ENCODE data around the gene TECTA.

GRCh38 chr11:121081321-121081720 lies 19.7 kb upstream of the TECTA start:
- no peak for TF ChIP-seq EZH2 (IDR thresholded peaks at IDR 0.05; ENCODE audit: borderline replicate concordance, low read depth, low read length, severe bottlenecking)
- TF ChIP-seq, protein P1, sequence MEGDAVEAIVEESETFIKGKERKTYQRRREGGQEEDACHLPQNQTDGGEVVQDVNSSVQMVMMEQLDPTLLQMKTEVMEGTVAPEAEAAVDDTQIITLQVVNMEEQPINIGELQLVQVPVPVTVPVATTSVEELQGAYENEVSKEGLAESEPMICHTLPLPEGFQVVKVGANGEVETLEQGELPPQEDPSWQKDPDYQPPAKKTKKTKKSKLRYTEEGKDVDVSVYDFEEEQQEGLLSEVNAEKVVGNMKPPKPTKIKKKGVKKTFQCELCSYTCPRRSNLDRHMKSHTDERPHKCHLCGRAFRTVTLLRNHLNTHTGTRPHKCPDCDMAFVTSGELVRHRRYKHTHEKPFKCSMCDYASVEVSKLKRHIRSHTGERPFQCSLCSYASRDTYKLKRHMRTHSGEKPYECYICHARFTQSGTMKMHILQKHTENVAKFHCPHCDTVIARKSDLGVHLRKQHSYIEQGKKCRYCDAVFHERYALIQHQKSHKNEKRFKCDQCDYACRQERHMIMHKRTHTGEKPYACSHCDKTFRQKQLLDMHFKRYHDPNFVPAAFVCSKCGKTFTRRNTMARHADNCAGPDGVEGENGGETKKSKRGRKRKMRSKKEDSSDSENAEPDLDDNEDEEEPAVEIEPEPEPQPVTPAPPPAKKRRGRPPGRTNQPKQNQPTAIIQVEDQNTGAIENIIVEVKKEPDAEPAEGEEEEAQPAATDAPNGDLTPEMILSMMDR (IDR thresholded peaks at IDR 0.05; ENCODE audit: borderline replicate concordance, extremely low read depth, low read length, poor library complexity, severe bottlenecking): no peak
